Neutrophil (primary cell): Measurements from ENCODE around the gene PTPRE.

Experiments
- H3K27ac ChIP-seq: fragments of 200-600 bp; sonication (generic); 2 replicates; pipeline ENCODE4 v1.5.1; 2016; ENCODE audit warnings: mild to moderate bottlenecking, moderate library complexity
- H3K27me3 ChIP-seq: fragments of 200-600 bp; sonication (generic); 2 replicates; pipeline ENCODE4 v1.6.0; 2016; ENCODE audit warnings: mild to moderate bottlenecking
- H3K36me3 ChIP-seq: fragments of 200-600 bp; sonication (generic); 2 replicates; pipeline ENCODE4 v1.5.1; 2017
- H3K4me1 ChIP-seq, 2 experiments: fragments of 200-600 bp in 1 of 2; sonication (generic) in 1 of 2; 1 replicate in 1 of 2; 2 replicates in 1 of 2; pipeline versions ENCODE4 v1.5.1 to v1.6.1; 2013 to 2016; ENCODE audit warnings: low read depth in 1 of 2, low read length in 1 of 2, mild to moderate bottlenecking in 1 of 2, moderate library complexity in 1 of 2; ENCODE audit not compliant: control insufficient read depth in 1 of 2, insufficient read depth in 1 of 2
- H3K4me3 ChIP-seq, 2 experiments: fragments of 200-600 bp in 1 of 2; sonication (generic) in 1 of 2; 1 replicate in 1 of 2; 2 replicates in 1 of 2; pipeline ENCODE4 v1.5.1; 2013 to 2016; ENCODE audit warnings: low read depth in 1 of 2, low read length in 1 of 2, mild to moderate bottlenecking in 1 of 2, moderate library complexity in 1 of 2
- H3K9me3 ChIP-seq: fragments of 200-600 bp; sonication (generic); 2 replicates; pipeline ENCODE4 v1.5.1; 2016
- TF ChIP-seq, protein P1 (sequence below): fragments of 200-600 bp; sonication (generic); IDR thresholded peaks from 2 replicates; pipeline ENCODE4 v1.5.1; 2016; ENCODE audit warnings: antibody characterized with exemption

Gene PTPRE

DNA sequence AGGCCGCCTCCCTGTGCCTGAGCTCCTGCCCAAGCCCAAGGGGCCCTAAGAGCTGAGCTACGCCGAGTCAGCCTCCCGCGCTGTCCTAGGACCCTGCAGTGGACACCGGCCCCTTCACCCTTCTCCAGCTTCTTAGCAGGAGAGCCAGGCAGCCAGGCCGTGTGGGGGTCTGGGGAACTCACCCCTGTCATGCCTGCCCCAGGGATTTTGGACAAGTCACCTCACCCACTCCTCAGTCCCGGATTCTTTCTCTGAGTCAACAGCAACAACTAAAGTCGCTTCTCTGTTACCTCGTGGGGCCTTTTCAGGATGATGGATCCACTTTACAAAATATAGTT is 140.0 kb downstream of the PTPRE start:
- Histone ChIP-seq H3K4me3 (peak overlapping the region; percentile 88 to 91), H3K4me1 (peaks cover 59 to 68% of the 10 kb centered on the region in 2 experiments), H3K36me3 (peaks cover 35% of the 10 kb centered on the region), H3K27me3 (no peaks in the 10 kb centered on the region), H3K27ac (peak overlapping the region; percentile 98), H3K9me3 (no peaks in the 10 kb centered on the region)
- TF ChIP-seq, protein P1, sequence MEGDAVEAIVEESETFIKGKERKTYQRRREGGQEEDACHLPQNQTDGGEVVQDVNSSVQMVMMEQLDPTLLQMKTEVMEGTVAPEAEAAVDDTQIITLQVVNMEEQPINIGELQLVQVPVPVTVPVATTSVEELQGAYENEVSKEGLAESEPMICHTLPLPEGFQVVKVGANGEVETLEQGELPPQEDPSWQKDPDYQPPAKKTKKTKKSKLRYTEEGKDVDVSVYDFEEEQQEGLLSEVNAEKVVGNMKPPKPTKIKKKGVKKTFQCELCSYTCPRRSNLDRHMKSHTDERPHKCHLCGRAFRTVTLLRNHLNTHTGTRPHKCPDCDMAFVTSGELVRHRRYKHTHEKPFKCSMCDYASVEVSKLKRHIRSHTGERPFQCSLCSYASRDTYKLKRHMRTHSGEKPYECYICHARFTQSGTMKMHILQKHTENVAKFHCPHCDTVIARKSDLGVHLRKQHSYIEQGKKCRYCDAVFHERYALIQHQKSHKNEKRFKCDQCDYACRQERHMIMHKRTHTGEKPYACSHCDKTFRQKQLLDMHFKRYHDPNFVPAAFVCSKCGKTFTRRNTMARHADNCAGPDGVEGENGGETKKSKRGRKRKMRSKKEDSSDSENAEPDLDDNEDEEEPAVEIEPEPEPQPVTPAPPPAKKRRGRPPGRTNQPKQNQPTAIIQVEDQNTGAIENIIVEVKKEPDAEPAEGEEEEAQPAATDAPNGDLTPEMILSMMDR: no peak

DNA sequence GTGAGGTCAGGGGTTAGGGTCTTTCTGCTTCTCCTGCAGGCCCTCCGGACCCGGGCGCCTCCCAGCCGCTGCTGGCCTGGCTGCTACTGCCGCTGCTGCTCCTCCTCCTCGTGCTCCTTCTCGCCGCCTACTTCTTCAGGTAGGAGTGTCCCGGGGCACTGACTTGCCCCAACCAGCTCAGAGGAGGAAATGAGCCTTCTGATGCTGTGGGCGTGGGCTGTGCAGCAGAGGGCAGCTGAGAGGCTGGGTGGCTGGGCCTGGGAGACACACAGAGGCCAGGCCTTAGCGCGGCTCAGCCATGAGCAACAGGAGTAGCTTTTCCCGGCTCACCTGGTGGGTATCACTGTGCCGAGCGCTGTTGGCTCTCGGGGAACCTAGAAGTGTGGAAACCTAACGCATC is 140.4 kb downstream of the PTPRE start:
- Histone ChIP-seq H3K36me3 (peaks cover 39% of the 10 kb centered on the region), H3K4me3 (peak overlapping the region; percentile 88 to 91), H3K9me3 (no peaks in the 10 kb centered on the region), H3K27ac (peak overlapping the region; percentile 98), H3K4me1 (peaks cover 63 to 68% of the 10 kb centered on the region in 2 experiments), H3K27me3 (no peaks in the 10 kb centered on the region)
- TF ChIP-seq, protein P1: peak; percentile 54

DNA sequence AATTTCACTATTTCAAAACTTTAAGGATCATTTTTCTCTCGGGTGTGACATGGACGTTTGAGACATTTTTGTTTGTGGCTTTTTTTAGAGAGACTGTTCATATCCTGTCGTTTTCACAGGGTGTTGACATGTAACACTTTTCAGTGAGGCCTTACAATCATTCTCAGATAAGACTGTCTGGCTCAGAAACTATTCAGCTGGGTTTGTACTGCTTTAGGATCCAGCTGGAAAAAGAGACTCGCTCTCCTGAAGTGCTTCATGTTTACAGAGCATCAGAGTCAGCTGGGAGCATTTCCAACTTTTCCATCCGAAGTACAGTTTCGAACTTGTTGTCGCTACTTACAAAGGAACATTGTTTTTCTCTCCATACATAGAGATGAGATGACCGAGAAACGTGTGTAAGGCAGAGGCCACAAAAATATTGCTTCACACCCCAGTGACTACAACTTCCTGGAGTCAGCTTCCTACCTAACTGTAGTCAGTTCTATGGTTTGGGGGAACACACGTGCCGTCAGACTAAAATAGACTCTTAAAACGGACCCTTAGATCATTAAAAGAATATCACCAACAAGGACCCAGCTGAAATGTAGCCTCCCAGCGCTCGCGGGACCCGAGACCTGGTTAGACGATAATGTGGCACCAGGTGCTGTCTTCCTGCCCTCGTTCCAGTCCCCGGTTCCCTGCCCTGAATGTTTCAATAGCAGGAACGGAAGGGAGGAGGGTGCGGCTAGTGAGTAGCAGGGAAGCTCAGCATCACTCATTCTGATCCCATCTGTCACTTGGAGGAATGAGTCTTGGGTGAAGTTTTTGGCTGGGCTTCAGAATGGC is 141.3 kb downstream of the PTPRE start:
- H3K9me3 ChIP-seq: no peaks in the 10 kb centered on the region
- H3K27me3 ChIP-seq: no peaks in the 10 kb centered on the region
- H3K4me1 ChIP-seq: peaks cover 72 to 74% of the 10 kb centered on the region in 2 experiments
- H3K27ac ChIP-seq: peak overlapping the region; percentile 98
- TF ChIP-seq, protein P1: no peak
- H3K36me3 ChIP-seq: peaks cover 48% of the 10 kb centered on the region
- peak overlapping the region; percentile 88 to 91 for H3K4me3 ChIP-seq

DNA sequence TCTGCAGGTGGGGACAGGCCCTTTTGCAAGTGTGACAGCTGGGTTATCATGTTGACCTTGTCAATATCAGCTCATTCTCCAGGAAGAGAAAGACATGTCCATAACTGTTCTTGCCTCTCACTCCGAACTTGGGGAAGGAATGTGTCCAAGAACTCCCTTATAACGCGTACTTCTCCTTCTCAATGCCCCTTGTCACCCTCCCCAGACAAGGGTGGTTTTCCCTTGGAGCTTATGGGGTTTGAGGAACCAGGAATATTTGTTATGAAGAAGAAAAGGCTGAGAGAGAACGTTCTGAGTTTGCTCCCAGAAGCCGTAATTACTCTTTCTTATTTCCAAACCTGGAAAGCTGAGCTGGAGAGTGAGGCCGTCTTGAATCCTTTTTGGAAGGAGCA is 141.9 kb downstream of the PTPRE start:
- Histone ChIP-seq H3K4me1 (peaks cover 78 to 81% of the 10 kb centered on the region in 2 experiments), H3K36me3 (peaks cover 54% of the 10 kb centered on the region), H3K27me3 (no peaks in the 10 kb centered on the region), H3K9me3 (no peaks in the 10 kb centered on the region), H3K27ac (peak overlapping the region; percentile 98), H3K4me3 (peak overlapping the region; percentile 88 to 91)
- TF ChIP-seq, protein P1: no peak

DNA sequence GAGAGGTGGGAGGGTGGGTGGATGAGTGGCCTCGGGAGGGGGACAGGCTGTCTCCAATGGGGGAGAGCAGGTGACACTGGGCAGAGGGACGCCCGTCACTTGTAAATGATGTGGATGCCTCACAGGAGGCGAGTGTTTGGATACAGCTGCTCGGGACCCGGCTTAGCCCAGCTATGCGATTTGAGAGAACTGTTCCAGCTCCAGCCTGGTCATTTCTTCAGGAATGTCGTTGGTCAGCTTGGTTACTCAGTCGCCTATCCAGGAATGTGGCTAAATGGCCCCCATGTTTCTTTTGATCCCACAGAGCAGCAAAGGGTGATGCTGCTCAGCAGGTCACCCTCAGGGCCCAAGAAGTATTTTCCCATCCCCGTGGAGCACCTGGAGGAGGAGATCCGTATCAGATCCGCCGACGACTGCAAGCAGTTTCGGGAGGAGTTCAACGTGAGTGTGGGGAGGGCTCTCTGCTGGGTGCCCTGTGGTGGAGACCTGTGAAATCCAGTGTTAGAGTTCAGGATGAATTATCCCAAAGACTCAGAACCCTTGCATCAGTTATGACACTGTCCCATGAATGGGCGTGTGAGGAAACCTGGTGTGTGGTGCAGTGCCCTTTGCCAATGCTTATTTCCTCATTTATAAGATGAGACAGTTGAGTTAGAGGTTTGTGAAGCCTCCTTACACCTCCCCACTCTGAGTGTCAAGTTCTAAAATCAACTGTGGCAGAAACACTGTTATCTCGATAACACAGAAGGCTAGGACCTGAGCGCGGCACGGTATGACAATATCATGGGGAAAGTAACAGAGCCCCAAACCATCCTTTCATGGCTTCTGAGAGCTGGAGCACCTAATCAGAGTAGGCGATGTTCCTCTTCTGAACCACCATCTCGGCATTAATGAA is 142.6 kb downstream of the PTPRE start:
- peaks cover 58% of the 10 kb centered on the region for H3K36me3 ChIP-seq
- H3K9me3 ChIP-seq: no peaks in the 10 kb centered on the region
- H3K4me1 ChIP-seq: peaks cover 84% of the 10 kb centered on the region in 2 experiments
- peak overlapping the region; percentile 88 to 91 for H3K4me3 ChIP-seq
- peak overlapping the region; percentile 98 for H3K27ac ChIP-seq
- TF ChIP-seq, protein P1: no peak
- no peaks in the 10 kb centered on the region for H3K27me3 ChIP-seq
